Glutamatergic neuron (in vitro differentiated cells): Measurements from ENCODE around the gene FBN2. TPM values are rescaled to one million over a fixed set of nuclear protein-coding genes. Genes with fewer than 3 reads are reported as not detected.

Experiments used
- DNase-seq: peaks from one replicate; pipeline ENCODE4 v3.0.0; 2022
- H3K27ac Mint-ChIP-seq: one replicate; pipeline ENCODE4 v1.8.0; 2020; ENCODE audit warnings: mild to moderate bottlenecking, mixed read lengths, inconsistent platforms; ENCODE audit not compliant: unreplicated experiment
- H3K27me3 Mint-ChIP-seq: one replicate; pipeline ENCODE4 v1.8.0; 2020; ENCODE audit warnings: mild to moderate bottlenecking, moderate library complexity, mixed read lengths, inconsistent platforms; ENCODE audit not compliant: unreplicated experiment
- H3K36me3 Mint-ChIP-seq: one replicate; pipeline ENCODE4 v1.8.0; 2020; ENCODE audit warnings: mild to moderate bottlenecking, mixed read lengths, inconsistent platforms; ENCODE audit not compliant: unreplicated experiment
- H3K4me1 Mint-ChIP-seq: one replicate; pipeline ENCODE4 v1.8.0; 2020; ENCODE audit warnings: mild to moderate bottlenecking, low read depth, mixed read lengths, inconsistent platforms; ENCODE audit not compliant: unreplicated experiment
- H3K4me3 Mint-ChIP-seq: one replicate; pipeline ENCODE4 v1.8.0; 2020; ENCODE audit warnings: mild to moderate bottlenecking, mixed read lengths, inconsistent platforms; ENCODE audit not compliant: unreplicated experiment
- H3K9me3 Mint-ChIP-seq: one replicate; pipeline ENCODE4 v1.8.0; 2020; ENCODE audit warnings: mild to moderate bottlenecking, moderate library complexity, mixed read lengths, inconsistent platforms; ENCODE audit not compliant: unreplicated experiment
- total RNA-seq: library from RNA; stranded (reverse); fragmentation: NEBNext Ultra II Directional; extraction: Animal tissue kit (Norgen Biotek cat#: 25700); gene quantifications from one replicate; pipeline ENCODE4 v1.2.1, GENCODE V29; 2021; ENCODE audit not compliant: unreplicated experiment
- TF ChIP-seq, protein P1 (sequence below): fragments of 200-600 bp; sonication (generic); IDR thresholded peaks from one replicate; pipeline ENCODE4 v1.5.0; 2021; ENCODE audit not compliant: partially characterized antibody, unreplicated experiment

FBN2 gene
- total RNA-seq, 1 donor from 2014 or later: 0.86 TPM

DNA sequence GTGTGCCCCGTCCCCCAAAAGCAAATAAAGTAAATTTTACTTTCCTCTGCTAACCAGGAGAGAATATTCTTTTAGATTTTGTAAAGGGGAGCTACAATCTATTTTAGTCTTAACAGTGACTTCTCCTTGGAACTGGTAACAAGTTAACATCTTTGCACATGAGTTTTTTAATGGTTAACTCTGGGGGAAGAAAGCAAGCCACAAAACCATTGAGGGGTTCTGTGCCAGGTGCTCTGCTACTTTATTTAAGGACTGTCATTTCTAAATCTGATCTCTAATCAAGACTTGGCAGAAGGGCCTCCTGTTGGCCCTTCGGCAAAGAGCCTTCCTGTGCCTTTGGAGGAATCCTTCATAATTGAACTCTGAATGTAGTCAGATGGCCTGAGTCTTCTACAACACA is 301.0 kb downstream of the FBN2 start:
- no peaks in the 10 kb centered on the region for H3K27me3 Mint-ChIP-seq
- DNase-seq: no peak
- no peak overlapping the region for H3K27ac Mint-ChIP-seq
- H3K36me3 Mint-ChIP-seq: no peaks in the 10 kb centered on the region
- TF ChIP-seq, protein P1, sequence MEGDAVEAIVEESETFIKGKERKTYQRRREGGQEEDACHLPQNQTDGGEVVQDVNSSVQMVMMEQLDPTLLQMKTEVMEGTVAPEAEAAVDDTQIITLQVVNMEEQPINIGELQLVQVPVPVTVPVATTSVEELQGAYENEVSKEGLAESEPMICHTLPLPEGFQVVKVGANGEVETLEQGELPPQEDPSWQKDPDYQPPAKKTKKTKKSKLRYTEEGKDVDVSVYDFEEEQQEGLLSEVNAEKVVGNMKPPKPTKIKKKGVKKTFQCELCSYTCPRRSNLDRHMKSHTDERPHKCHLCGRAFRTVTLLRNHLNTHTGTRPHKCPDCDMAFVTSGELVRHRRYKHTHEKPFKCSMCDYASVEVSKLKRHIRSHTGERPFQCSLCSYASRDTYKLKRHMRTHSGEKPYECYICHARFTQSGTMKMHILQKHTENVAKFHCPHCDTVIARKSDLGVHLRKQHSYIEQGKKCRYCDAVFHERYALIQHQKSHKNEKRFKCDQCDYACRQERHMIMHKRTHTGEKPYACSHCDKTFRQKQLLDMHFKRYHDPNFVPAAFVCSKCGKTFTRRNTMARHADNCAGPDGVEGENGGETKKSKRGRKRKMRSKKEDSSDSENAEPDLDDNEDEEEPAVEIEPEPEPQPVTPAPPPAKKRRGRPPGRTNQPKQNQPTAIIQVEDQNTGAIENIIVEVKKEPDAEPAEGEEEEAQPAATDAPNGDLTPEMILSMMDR: no peak
- H3K9me3 Mint-ChIP-seq: peaks cover 2% of the 10 kb centered on the region
- peaks cover 7% of the 10 kb centered on the region for H3K4me1 Mint-ChIP-seq
- H3K4me3 Mint-ChIP-seq: no peak overlapping the region

DNA sequence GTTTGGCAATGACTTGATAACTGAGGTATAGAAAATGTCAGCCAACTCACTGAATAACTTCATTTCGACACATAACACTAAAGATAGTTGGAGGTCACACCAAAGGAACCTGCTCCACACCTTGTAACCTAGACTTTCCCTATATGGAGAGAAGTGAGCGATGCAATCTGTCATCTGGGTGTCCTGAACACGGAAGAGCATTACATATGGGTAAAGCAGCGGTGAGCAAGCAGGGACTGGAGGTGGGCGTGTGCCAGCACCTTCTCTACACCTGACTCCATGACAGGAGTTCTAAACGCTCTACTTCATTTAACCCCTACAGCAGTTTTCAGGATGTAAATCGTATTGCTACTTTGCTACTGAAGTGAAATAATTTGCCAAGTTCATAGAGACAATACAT is 301.7 kb downstream of the FBN2 start:
- no peak for DNase-seq
- no peak overlapping the region for H3K4me3 Mint-ChIP-seq
- no peak overlapping the region for H3K27ac Mint-ChIP-seq
- TF ChIP-seq, protein P1: no peak
- H3K36me3 Mint-ChIP-seq: no peaks in the 10 kb centered on the region
- H3K9me3 Mint-ChIP-seq: peaks cover 2% of the 10 kb centered on the region
- peaks cover 7% of the 10 kb centered on the region for H3K4me1 Mint-ChIP-seq
- no peaks in the 10 kb centered on the region for H3K27me3 Mint-ChIP-seq

DNA sequence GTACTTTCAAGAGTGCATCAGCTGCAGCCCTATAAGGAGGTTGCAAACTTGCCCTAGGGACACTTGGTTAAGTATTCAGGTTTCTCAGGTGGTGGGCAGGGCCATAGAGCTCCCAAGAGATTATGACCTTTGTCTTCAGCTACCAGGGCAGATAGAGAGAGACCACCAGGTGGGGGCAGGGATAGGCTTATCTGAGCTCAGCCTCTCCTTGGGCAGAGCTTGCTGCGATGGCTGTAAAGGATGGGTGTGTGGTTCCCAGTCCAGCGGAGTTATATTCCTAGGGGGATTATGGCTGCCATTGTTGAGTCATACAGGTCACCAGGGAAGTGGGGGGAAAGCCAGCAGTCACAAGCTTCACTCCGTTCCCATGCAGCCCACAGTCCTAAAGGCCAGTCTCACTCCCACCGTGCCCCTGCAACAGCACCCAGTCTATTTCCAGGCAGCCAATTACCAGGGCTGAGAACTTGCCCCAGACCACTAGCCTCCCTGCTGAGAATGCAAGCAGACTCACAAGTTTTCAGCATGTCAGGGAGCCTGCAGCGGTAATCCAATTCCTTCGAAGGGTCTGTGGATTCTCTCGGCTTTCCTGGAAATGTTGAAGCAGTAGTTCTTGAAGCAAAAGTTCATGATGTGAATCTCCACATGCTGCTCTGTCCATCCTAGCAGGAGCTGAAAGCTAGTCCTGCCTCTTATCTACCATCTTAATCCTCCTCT is 303.0 kb downstream of the FBN2 start:
- H3K36me3 Mint-ChIP-seq: no peaks in the 10 kb centered on the region
- H3K4me1 Mint-ChIP-seq: peaks cover 7% of the 10 kb centered on the region
- H3K9me3 Mint-ChIP-seq: peaks cover 2% of the 10 kb centered on the region
- no peaks in the 10 kb centered on the region for H3K27me3 Mint-ChIP-seq
- no peak overlapping the region for H3K4me3 Mint-ChIP-seq
- no peak overlapping the region for H3K27ac Mint-ChIP-seq
- DNase-seq: no peak
- TF ChIP-seq, protein P1: no peak

DNA sequence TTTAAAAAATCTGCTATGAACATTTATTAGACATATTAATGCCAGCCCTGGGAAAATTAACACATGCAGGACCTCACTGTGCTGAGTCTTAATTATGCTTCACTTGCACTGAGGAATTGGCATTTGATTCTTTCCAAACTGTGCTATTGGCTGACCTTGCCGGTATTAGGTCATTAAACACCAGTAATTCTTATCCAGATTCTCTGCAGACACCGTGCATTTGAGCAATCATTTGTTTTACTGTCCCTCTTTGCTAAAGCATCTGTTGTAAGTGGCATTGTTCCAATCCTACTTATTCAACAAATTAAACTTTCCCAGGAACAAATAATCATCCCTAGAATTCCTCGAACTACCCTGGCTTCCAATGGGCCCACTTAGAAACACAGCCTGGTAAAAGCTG is 309.5 kb downstream of the FBN2 start:
- H3K27ac Mint-ChIP-seq: no peak overlapping the region
- H3K36me3 Mint-ChIP-seq: no peaks in the 10 kb centered on the region
- no peak for DNase-seq
- no peaks in the 10 kb centered on the region for H3K9me3 Mint-ChIP-seq
- TF ChIP-seq, protein P1: no peak
- no peaks in the 10 kb centered on the region for H3K27me3 Mint-ChIP-seq
- no peaks in the 10 kb centered on the region for H3K4me1 Mint-ChIP-seq
- H3K4me3 Mint-ChIP-seq: no peak overlapping the region

DNA sequence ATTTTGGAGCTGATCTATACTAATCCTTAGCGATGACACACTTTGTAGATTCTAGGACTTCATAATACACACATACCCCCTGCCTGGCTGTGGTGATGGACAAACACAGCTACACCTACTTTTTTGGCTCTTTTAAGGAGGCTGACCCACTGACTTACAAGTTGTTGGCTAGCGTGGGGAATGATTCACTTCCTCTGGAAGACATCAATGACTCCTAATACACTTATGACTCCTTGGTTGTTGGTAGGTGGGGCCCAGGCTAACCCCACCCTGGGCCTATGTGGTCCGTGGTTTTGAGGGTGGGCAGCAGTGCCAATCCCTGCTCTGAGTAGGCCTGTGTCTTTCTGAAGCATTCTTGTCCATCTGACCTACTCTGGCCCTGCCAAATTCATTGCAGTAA is 310.0 kb downstream of the FBN2 start:
- Mint-ChIP-seq H3K4me1 (no peaks in the 10 kb centered on the region), H3K27ac (no peak overlapping the region), H3K4me3 (no peak overlapping the region), H3K27me3 (no peaks in the 10 kb centered on the region), H3K9me3 (no peaks in the 10 kb centered on the region), H3K36me3 (no peaks in the 10 kb centered on the region)
- no peak for DNase-seq
- TF ChIP-seq, protein P1: no peak
